ENCODE data around the gene MANEAL.

DNA sequence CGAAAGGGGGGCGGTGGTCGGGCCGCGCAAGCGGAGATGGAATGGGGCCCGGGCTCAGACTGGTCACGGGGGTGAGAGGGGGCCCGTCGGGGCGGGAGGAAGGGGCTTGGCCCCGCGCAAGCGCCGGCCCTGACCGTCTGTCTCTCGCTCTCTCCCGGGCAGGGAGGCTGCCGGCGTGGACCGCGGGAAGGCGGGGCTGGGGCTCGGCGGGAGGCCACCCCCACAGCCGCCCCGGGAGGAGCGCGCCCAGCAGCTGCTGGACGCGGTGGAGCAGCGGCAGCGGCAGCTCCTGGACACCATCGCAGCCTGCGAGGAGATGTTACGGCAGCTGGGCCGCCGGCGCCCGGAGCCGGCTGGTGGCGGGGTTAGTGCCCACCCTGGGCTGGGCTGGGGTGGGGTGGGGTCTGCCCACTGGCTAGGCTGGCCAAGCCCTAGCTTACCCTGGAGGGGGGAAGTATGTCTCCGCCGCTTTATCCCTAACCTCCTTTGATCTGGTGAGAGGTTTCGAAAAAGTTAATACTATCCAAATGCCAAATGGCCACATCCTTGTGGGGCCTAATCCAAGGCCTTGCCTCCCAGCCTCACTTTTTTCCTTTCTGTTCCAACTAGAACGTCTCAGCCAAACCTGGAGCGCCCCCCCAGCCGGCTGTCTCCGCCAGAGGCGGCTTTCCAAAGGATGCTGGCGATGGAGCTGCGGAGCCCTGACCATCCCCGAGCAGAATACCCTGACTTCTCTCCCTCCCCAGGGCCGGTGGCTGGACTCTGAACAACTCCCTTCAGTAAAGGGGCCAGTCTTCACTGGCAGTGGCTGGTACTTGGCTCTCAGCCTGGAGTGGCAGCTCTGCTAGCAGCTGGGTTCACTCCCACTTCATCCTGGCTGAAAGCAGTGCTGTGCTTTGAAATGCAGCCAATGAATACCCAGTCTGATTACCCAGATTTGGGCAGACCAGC, 15.0 kb downstream of the MANEAL start:
- TF ChIP-seq ZNF202 (tag by site-specific recombination; IDR thresholded peaks at IDR 0.05; ENCODE audit: borderline replicate concordance) (no peak), ZFP69B (tag by site-specific recombination; IDR thresholded peaks at IDR 0.05) (no peak), ZNF670 (tag by site-specific recombination; IDR thresholded peaks at IDR 0.05; ENCODE audit: low read depth) (no peak), ZNF510 (tag by site-specific recombination; IDR thresholded peaks at IDR 0.05; ENCODE audit: insufficient replicate concordance) (no peak), ZNF785 (tag by site-specific recombination; IDR thresholded peaks at IDR 0.05) (no peak), ZNF416 (tag by site-specific recombination; IDR thresholded peaks at IDR 0.05) (no peak), ZNF274 (IDR thresholded peaks at IDR 0.05; ENCODE audit: low read length) (no peak), ZNF274 (tag by site-specific recombination; IDR thresholded peaks at IDR 0.05; ENCODE audit: borderline replicate concordance) (no peak)
- TF ChIP-seq, protein P1, sequence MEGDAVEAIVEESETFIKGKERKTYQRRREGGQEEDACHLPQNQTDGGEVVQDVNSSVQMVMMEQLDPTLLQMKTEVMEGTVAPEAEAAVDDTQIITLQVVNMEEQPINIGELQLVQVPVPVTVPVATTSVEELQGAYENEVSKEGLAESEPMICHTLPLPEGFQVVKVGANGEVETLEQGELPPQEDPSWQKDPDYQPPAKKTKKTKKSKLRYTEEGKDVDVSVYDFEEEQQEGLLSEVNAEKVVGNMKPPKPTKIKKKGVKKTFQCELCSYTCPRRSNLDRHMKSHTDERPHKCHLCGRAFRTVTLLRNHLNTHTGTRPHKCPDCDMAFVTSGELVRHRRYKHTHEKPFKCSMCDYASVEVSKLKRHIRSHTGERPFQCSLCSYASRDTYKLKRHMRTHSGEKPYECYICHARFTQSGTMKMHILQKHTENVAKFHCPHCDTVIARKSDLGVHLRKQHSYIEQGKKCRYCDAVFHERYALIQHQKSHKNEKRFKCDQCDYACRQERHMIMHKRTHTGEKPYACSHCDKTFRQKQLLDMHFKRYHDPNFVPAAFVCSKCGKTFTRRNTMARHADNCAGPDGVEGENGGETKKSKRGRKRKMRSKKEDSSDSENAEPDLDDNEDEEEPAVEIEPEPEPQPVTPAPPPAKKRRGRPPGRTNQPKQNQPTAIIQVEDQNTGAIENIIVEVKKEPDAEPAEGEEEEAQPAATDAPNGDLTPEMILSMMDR (tag by site-specific recombination; IDR thresholded peaks at IDR 0.05) = peak; percentile 44; the same call in 1 of the 2 replicates
- TF ChIP-seq, protein P2, sequence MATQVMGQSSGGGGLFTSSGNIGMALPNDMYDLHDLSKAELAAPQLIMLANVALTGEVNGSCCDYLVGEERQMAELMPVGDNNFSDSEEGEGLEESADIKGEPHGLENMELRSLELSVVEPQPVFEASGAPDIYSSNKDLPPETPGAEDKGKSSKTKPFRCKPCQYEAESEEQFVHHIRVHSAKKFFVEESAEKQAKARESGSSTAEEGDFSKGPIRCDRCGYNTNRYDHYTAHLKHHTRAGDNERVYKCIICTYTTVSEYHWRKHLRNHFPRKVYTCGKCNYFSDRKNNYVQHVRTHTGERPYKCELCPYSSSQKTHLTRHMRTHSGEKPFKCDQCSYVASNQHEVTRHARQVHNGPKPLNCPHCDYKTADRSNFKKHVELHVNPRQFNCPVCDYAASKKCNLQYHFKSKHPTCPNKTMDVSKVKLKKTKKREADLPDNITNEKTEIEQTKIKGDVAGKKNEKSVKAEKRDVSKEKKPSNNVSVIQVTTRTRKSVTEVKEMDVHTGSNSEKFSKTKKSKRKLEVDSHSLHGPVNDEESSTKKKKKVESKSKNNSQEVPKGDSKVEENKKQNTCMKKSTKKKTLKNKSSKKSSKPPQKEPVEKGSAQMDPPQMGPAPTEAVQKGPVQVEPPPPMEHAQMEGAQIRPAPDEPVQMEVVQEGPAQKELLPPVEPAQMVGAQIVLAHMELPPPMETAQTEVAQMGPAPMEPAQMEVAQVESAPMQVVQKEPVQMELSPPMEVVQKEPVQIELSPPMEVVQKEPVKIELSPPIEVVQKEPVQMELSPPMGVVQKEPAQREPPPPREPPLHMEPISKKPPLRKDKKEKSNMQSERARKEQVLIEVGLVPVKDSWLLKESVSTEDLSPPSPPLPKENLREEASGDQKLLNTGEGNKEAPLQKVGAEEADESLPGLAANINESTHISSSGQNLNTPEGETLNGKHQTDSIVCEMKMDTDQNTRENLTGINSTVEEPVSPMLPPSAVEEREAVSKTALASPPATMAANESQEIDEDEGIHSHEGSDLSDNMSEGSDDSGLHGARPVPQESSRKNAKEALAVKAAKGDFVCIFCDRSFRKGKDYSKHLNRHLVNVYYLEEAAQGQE (tag by site-specific recombination; IDR thresholded peaks at IDR 0.05) = no peak
